Retinal pigment epithelial cell (primary cell): ENCODE measurements around the gene FRG1.
"Not testable (repeated sequence)": the region's sequence is repeated elsewhere in the genome, so short reads cannot be mapped to it uniquely, and the experiment has no call there.

Experiments used
- DNase-seq: peaks from one replicate; pipeline ENCODE4 v3.0.0-alpha.2; 2010; ENCODE audit warnings: low read depth
- H3K4me3 ChIP-seq: 2 replicates; pipeline ENCODE4 v1.5.1; 2011; ENCODE audit warnings: mild to moderate bottlenecking, low read length, control low read depth, moderate library complexity
- CTCF ChIP-seq: conservative IDR thresholded peaks from 2 replicates; pipeline ENCODE4 v1.5.1; 2011; ENCODE audit warnings: low read depth, low read length, control low read depth, inconsistent platforms

Gene FRG1

GRCh38 chr4:189981970-189982369 is 41.3 kb downstream of the FRG1 start:
- no peak for DNase-seq
- TF ChIP-seq CTCF = no peak
- no peak overlapping the region for H3K4me3 ChIP-seq

- DNase-seq, H3K4me3 ChIP-seq: not testable (repeated sequence)
Measured at GRCh38 chr4:189983916-189984526, 43.3 kb downstream of the FRG1 start.

- DNase-seq, H3K4me3 ChIP-seq: not testable (repeated sequence)
Measured at GRCh38 chr4:189984661-189985060, 44.0 kb downstream of the FRG1 start.

- H3K4me3 ChIP-seq, DNase-seq: not testable (repeated sequence)
Measured at GRCh38 chr4:189985651-189986243, 45.1 kb downstream of the FRG1 start.

GRCh38 chr4:189988877-189989431 is 48.3 kb downstream of the FRG1 start:
- no peak for DNase-seq
- no peak overlapping the region for H3K4me3 ChIP-seq
- TF ChIP-seq CTCF = no peak

- not testable (repeated sequence) for H3K4me3 ChIP-seq, DNase-seq
Measured at GRCh38 chr4:189989941-189990340, 49.3 kb downstream of the FRG1 start.
